Fibroblast of peridontal ligament (primary cell): ENCODE data around the gene GAGE12G.
"Not testable (repeated sequence)": the region's sequence is repeated elsewhere in the genome, so short reads cannot be mapped to it uniquely, and the experiment has no call there.

Source experiments
- DNase-seq: peaks from one replicate; pipeline ENCODE4 v3.0.0-alpha.2; 2010; ENCODE audit errors: extremely low read depth

Gene GAGE12G

GRCh38 chrX:49570100-49570499, at the start of gene GAGE12G:
GAGE12G (plus strand) TSS chrX:49570400; CDS start chrX:49571555, 1,155 bp downstream.
- not testable (repeated sequence) for DNase-seq

- DNase-seq, result not testable (repeated sequence)
These were observed 38.3 kb upstream of the GAGE12G start, which contains the start of gene GAGE12C for GRCh38 chrX:49531877-49532276. GAGE12C (plus strand) TSS chrX:49532177; CDS start chrX:49533332, 1,155 bp downstream.

- DNase-seq, result not testable (repeated sequence)
These were observed 28.8 kb upstream of the GAGE12G start, which contains the start of gene GAGE12D for GRCh38 chrX:49541433-49541832. GAGE12D (plus strand) TSS chrX:49541733; CDS start chrX:49542888, 1,155 bp downstream.

- DNase-seq, result not testable (repeated sequence)
These were observed 19.2 kb upstream of the GAGE12G start, which contains the start of gene GAGE12E for GRCh38 chrX:49550989-49551388. GAGE12E (plus strand) TSS chrX:49551289; CDS start chrX:49552444, 1,155 bp downstream.

GRCh38 chrX:49560542-49560941, 9.7 kb upstream of the GAGE12G start, which contains the start of gene GAGE12F:
GAGE12F (plus strand) TSS chrX:49560842; CDS start chrX:49561997, 1,155 bp downstream.
- DNase-seq, result not testable (repeated sequence)

- not testable (repeated sequence) for DNase-seq
These were observed 1.5 kb upstream of the GAGE12G start for GRCh38 chrX:49568728-49569127.

- DNase-seq, result not testable (repeated sequence)
These were observed 1.0 kb upstream of the GAGE12G start for GRCh38 chrX:49569152-49569551.

- not testable (repeated sequence) for DNase-seq
These were observed 9.4 kb downstream of the GAGE12G start, which contains the start of gene GAGE12H for GRCh38 chrX:49579649-49580048. GAGE12H (plus strand) TSS chrX:49579949; CDS start chrX:49581104, 1,155 bp downstream.

GRCh38 chrX:49589196-49589595, 19.0 kb downstream of the GAGE12G start, which contains the start of gene GAGE2A:
GAGE2A (plus strand) TSS chrX:49589496; CDS start chrX:49590651, 1,155 bp downstream.
- not testable (repeated sequence) for DNase-seq

- not testable (repeated sequence) for DNase-seq
These were observed 19.7 kb downstream of the GAGE12G start for GRCh38 chrX:49589769-49590478.

GRCh38 chrX:49590488-49590887, 20.3 kb downstream of the GAGE12G start:
- DNase-seq, result not testable (repeated sequence)

- not testable (repeated sequence) for DNase-seq
These were observed 28.5 kb downstream of the GAGE12G start, which contains the start of gene GAGE1 for GRCh38 chrX:49598720-49599119. GAGE1 (plus strand) TSS chrX:49599020; CDS start chrX:49600175, 1,155 bp downstream.

- DNase-seq, result no peak
These were observed 40.6 kb downstream of the GAGE12G start for GRCh38 chrX:49610718-49611310.

- DNase-seq, result no peak
These were observed 48.4 kb downstream of the GAGE12G start for GRCh38 chrX:49618574-49618973.
